DMS53 treated with DMSO at 0.1 percent for 48 hours (cell line): ENCODE results near the gene SCYGR5.

Source experiments
- DNase-seq: peaks from one replicate; lab custom pipeline; 2025; ENCODE audit not compliant: unreplicated experiment; lab: John Stamatoyannopoulos, UW

SCYGR5 gene

GRCh38 chr2:227666631-227667170, at the start of gene SCYGR5:
SCYGR5 (plus strand) TSS chr2:227666804; CDS start chr2:227666804, 0 bp downstream.
- DNase-seq, result peak; percentile 74

- DNase-seq, result no peak
Observed at GRCh38 chr2:227617316-227618230, 49.0 kb upstream of the SCYGR5 start, which contains the start of gene SCYGR4. SCYGR4 (plus strand) TSS chr2:227617498; CDS start chr2:227617498, 0 bp downstream.

DNA sequence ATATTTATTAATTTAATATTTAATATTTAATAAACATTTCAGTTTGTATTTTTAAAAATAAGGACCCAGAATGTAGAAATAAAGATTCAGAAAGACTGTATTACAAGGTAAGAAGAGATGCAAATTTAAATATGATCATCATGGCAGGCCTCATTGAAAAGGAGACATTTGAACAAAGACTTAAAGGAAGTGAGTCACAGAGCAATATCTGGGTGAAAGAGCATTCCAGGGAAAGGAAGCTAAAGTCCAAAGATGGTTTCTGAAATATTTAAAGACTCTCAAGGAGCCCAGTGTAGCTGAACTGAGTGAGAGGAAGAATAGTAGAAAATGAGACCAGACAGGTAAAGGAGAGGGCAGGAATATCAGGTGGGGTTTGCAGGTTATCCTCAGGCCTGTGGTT, 43.4 kb upstream of the SCYGR5 start:
- DNase-seq, result no peak

DNA sequence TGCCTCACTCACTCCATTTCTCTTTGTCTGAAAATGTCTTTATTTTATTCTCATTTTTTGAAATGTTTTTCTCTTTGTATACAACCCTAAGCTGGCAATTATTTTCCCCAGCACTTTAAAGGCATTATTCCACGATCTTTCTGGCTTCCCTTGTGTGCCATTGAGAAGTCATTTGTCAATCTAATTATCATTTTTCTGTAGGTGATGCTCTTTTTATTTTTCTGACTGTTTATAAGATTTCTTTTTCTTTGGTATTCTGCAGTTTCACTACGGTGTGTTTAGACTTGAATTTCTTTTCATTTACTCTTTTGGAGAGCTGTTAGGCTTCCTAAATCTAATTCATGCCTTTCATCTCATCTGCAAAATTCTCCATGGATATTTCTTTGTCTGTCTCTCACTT, 41.2 kb upstream of the SCYGR5 start:
- no peak for DNase-seq

GRCh38 chr2:227626580-227627151, 39.9 kb upstream of the SCYGR5 start:
- DNase-seq, result no peak

DNA sequence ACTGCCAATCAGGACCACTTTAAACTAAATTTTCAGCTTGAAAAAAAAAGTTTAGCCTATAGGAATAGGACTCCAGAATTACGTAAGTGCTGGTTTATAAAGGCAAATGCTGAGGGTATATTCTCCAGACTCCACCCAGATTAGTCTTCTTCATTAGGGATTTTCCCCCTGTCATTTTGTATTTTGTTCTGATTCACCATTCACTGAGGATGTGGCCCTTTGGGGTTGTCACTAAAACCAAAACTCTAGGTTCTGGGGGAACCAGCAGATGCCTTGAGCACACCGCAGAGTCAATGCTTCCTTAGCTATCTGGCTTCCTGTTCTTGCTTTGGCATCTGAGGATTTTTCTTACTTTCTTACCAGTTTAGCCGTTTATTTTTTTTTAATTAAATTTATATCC, 38.8 kb upstream of the SCYGR5 start:
- DNase-seq, result no peak

DNA sequence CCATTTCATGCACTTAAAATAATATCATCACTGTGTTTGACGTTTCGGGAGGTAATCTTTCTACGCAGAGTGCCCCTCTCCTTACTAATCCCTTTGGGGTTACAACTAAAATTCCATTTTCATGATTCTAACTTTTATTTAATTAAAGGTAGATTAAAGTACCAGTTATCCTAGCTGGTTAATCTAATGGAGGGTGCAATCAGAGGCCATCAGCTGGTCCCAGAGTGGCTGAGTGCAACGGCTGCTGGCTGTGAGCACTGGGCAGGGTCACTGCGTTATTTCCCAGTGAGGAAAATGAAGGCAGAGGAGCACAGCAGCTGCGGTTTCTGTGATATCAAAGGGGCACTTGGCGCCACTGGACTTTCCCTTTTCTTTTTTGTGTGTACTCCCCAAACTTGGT, 37.2 kb upstream of the SCYGR5 start:
- no peak for DNase-seq

- DNase-seq, result no peak
Observed at GRCh38 chr2:227630322-227630721, 36.3 kb upstream of the SCYGR5 start.

DNA sequence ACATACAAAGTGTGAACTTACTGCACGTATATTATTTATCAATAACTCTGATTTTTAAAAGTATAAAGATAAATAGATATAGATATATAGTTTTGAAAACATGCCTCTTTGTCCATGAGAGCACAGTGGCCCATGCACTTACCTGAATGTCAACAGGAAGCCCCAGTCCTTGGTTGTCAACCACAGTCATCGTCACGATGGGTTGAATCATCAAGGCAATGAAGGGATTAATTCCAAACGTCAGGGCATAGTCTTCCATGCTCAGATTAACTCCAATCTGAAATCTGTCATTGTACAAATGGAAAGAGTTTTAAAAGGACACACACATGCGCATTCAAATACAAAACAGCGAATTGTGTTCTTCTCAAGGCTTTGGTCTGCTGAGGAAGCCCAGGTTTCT, 33.8 kb upstream of the SCYGR5 start:
- no peak for DNase-seq

DNA sequence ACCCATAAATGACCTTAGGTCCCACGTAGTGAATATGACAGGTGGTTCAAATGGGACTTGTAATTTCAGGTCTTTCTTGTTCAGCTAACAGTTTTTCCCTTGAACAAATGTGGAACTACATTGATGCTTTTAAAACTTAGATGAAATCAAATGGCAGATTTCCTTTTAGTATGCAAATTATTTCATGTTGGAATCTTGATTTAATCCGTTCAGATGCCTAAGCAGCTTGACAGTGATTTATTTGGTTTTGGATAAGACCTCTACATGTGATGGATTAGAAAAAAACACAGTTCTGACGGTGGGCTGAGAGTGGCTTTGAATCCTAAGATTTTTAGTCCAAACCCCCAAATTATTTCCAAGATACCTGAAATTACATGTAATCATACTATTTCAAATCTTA, 32.4 kb upstream of the SCYGR5 start:
- DNase-seq, result no peak

- DNase-seq, result no peak
Observed at GRCh38 chr2:227642656-227643055, 23.9 kb upstream of the SCYGR5 start.

DNA sequence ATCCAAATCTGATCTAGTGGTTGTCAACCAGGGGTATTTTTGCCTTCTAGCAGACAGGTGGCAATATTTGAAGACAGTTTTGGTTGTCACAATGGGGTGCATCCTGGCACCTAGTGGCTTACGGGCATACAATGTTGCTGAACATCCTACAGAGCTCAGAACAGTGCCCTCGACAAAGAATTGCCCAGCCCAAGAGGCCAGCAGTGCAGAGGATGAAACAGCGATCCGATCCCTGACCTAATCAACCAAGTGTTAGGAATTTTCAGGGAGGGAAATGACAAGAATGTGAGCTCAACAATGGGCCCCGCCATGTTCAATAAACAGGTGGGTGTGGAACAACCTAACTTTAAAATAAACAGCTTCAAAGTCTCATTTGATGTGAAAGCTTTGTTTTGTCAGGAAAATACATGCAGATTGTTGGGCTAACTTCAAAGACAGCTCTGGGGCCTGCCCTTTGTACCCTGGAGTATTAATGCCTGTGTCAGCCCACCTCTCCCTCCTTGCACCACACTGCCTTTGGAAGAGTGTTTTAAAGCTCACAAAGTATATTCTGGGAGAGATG, 22.5 kb upstream of the SCYGR5 start:
- no peak for DNase-seq

DNA sequence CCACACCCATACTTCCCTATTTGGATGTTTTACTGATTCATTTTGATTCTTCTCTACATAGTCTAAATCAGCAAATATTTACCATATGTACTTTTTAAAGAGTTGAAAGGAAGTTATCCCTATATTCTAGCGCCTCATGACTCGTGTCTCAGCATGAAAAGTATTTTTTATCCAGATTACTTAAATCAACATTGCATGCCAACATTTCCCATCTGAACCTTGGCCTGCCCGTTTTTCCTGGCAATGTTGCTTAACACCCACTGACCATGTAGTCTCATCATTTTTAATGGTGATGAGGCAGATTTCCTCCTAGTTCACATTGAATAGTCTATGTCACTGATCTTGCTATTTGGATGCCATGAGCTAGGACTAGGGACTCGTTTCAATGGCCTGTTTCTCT, 13.2 kb upstream of the SCYGR5 start:
- no peak for DNase-seq

GRCh38 chr2:227654426-227654825, 12.2 kb upstream of the SCYGR5 start:
- no peak for DNase-seq

GRCh38 chr2:227655454-227655853, 11.2 kb upstream of the SCYGR5 start:
- peak; percentile 80 for DNase-seq

DNA sequence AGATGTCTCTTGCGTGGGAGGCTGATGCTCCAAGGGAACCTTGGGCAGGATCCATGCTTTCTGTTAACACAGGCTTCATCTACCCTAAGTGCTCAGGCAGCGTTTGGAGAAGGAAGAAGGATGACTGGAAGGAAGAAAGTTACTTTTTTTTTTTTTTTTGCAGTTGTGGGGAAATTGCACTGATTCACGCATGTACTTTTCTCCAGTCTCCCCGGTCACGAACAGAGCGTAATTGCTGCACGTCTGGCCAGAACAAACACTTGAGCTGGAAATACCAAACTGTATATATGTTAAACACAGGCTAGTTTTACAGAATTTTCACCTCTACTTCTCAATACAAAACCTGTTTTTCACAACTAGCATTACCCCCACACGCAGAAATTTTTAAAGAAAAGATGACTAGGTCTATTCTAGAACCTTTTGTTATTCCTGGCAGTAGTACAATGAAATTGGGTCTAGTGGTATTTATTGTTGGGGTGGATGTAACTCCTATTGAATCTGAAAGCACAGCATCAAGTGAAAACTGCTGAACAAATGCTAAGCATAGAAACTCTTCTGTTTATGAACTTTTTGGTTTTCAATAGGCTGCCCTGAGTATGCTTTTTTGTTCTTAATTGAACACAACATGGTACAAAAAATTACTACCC, 9.3 kb upstream of the SCYGR5 start:
- no peak for DNase-seq

DNA sequence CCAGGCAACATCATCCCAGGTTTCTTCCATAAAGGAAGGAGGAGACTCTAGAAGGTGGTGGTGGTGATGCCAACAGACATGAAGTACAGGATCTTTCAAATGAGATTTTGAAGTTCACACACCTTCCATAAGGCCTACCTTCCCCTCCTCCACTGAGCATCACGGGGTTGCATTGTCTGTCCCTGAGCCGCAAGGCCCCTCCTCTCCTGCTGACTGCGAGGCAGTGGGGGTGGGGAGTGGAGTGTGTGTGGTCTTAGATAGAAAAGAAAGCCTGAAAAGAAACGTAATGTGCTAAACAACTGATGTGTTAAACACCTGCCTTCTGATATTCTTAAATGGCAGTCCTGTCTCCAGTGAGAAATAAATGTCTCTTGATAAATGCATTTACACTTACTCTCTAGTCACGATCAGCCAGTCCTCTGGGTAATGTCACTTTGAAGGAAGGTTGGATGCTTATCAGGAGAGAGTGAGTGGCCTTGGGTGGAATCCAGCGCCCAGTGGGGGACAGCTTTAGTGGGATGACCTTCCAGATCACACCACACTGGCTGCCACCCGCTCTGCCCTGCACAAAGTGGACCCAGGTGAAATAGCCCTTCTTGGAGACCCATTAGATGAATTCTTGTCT, 5.5 kb upstream of the SCYGR5 start:
- no peak for DNase-seq

DNA sequence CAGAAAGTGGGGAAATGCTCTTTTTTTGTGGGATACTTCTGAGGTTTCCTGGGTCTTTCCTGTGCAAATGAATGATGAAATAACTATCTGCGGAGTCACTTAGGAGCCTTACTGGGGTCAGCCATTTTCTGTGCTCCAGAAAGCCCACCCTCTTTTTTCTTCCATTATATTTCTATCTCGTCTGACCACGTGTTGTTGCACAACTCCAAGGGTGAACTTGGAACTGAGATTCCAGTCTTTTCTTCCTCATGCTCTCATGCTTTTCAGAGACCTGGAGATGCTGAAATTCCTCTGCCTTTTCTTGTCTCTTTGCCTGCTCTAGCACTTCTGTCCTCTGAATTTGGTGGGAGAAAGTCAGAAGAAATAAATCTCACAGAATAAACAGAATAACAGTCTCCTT, 4.8 kb upstream of the SCYGR5 start:
- no peak for DNase-seq

GRCh38 chr2:227665189-227665940, 1.2 kb upstream of the SCYGR5 start:
- DNase-seq, result no peak
